ENCODE results near the gene PGAP6. TPM values are rescaled to one million over a fixed set of nuclear protein-coding genes. Genes with fewer than 3 reads are reported as not detected.

The PGAP6 gene
- total and polyA plus RNA-seq, 2 of the 13 experiments (the other 11 are each of a cell fraction or from before 2014, with no cell fraction given): 52.7 to 136 TPM

DNA sequence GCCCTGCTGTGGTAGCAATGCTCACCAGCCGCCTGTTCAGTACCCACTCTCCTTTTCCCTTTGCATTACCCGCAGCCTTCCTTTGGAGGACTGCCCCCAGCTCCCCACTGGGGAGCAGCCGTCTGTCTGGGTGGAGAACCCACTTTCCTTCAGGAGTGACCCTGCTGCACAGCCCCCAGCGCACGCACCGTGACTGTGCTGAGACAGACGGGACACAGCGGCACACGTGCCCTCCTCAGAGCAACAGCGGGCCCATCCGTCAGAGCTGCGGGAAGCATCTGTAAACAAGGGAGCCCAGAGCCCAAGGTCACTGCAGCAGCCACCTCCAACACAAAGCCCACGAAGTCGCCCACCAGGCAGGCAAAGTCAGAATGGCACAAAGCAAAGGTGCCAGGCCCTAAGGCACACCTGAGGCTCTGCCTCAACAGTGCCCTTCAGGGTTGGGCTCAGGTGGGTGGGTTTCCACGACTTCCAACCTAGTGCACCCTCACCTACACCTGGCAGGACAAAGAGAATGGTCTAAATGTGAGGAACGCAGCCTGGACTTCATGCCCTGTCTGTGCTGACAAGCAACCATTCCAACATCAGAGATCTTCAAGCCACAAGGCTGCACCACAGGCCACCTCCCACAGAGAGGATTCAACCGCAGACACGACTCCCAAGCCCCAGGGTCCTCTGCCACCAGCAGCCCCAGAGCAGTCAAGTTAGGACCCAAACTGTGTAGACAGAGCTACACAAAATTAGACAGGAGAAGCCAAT, 39.1 kb downstream of the PGAP6 start (continued):
- TF ChIP-seq, protein P1, sequence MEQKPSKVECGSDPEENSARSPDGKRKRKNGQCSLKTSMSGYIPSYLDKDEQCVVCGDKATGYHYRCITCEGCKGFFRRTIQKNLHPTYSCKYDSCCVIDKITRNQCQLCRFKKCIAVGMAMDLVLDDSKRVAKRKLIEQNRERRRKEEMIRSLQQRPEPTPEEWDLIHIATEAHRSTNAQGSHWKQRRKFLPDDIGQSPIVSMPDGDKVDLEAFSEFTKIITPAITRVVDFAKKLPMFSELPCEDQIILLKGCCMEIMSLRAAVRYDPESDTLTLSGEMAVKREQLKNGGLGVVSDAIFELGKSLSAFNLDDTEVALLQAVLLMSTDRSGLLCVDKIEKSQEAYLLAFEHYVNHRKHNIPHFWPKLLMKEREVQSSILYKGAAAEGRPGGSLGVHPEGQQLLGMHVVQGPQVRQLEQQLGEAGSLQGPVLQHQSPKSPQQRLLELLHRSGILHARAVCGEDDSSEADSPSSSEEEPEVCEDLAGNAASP (CRISPR knock-in tag; IDR thresholded peaks at IDR 0.05; ENCODE audit: borderline replicate concordance): peak; percentile 40; the same call in 1 of the 2 replicates
- TF ChIP-seq, protein P2, sequence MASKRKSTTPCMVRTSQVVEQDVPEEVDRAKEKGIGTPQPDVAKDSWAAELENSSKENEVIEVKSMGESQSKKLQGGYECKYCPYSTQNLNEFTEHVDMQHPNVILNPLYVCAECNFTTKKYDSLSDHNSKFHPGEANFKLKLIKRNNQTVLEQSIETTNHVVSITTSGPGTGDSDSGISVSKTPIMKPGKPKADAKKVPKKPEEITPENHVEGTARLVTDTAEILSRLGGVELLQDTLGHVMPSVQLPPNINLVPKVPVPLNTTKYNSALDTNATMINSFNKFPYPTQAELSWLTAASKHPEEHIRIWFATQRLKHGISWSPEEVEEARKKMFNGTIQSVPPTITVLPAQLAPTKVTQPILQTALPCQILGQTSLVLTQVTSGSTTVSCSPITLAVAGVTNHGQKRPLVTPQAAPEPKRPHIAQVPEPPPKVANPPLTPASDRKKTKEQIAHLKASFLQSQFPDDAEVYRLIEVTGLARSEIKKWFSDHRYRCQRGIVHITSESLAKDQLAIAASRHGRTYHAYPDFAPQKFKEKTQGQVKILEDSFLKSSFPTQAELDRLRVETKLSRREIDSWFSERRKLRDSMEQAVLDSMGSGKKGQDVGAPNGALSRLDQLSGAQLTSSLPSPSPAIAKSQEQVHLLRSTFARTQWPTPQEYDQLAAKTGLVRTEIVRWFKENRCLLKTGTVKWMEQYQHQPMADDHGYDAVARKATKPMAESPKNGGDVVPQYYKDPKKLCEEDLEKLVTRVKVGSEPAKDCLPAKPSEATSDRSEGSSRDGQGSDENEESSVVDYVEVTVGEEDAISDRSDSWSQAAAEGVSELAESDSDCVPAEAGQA (IDR thresholded peaks at IDR 0.05; ENCODE audit: low read depth): 0 out of 2 replicates have a peak, but pooled peaks have one; percentile 30
- TF ChIP-seq, protein P2 (CRISPR knock-in tag; IDR thresholded peaks at IDR 0.05; ENCODE audit: borderline replicate concordance): no peak
- TF ChIP-seq KLF12 (CRISPR knock-in tag; IDR thresholded peaks at IDR 0.05; ENCODE audit: borderline replicate concordance) (peak; percentile 88), ZNF781 (CRISPR knock-in tag; IDR thresholded peaks at IDR 0.05; ENCODE audit: borderline replicate concordance, not compliant biosample characterization) (peak; percentile 46), PHB2 (IDR thresholded peaks at IDR 0.05; ENCODE audit: partially characterized antibody) (no peak), ZNF564 (CRISPR knock-in tag; IDR thresholded peaks at IDR 0.05) (no peak), ZKSCAN5 (CRISPR knock-in tag; IDR thresholded peaks at IDR 0.05) (no peak), ZNF83 (CRISPR knock-in tag; IDR thresholded peaks at IDR 0.05; ENCODE audit: borderline replicate concordance) (peak; percentile 66; the same call in 1 of the 2 replicates), SMAD1 (CRISPR knock-in tag; IDR thresholded peaks at IDR 0.05; ENCODE audit: borderline replicate concordance, low read depth) (peak; percentile 59; the same call in 1 of the 2 replicates), HDAC6 (IDR thresholded peaks at IDR 0.05; ENCODE audit: low read depth, low read length) (no peak), FOXK1 (CRISPR knock-in tag; IDR thresholded peaks at IDR 0.05; ENCODE audit: borderline replicate concordance, low read depth) (peak; percentile 93), JUND (CRISPR knock-in tag; IDR thresholded peaks at IDR 0.05) (peak; percentile 45; the same call in 1 of the 2 replicates), ZNF552 (CRISPR knock-in tag; IDR thresholded peaks at IDR 0.05; ENCODE audit: borderline replicate concordance) (peak; percentile 70; the same call in 1 of the 2 replicates), YEATS2 (CRISPR knock-in tag; IDR thresholded peaks at IDR 0.05; ENCODE audit: borderline replicate concordance) (peak; percentile 72; the same call in 1 of the 2 replicates), PHF20 (CRISPR knock-in tag; IDR thresholded peaks at IDR 0.05) (peak; percentile 32; the same call in 1 of the 2 replicates)
- TF ChIP-seq, protein P3, sequence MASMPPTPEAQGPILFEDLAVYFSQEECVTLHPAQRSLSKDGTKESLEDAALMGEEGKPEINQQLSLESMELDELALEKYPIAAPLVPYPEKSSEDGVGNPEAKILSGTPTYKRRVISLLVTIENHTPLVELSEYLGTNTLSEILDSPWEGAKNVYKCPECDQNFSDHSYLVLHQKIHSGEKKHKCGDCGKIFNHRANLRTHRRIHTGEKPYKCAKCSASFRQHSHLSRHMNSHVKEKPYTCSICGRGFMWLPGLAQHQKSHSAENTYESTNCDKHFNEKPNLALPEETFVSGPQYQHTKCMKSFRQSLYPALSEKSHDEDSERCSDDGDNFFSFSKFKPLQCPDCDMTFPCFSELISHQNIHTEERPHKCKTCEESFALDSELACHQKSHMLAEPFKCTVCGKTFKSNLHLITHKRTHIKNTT (CRISPR knock-in tag; IDR thresholded peaks at IDR 0.05): no peak
- TF ChIP-seq, protein P4, sequence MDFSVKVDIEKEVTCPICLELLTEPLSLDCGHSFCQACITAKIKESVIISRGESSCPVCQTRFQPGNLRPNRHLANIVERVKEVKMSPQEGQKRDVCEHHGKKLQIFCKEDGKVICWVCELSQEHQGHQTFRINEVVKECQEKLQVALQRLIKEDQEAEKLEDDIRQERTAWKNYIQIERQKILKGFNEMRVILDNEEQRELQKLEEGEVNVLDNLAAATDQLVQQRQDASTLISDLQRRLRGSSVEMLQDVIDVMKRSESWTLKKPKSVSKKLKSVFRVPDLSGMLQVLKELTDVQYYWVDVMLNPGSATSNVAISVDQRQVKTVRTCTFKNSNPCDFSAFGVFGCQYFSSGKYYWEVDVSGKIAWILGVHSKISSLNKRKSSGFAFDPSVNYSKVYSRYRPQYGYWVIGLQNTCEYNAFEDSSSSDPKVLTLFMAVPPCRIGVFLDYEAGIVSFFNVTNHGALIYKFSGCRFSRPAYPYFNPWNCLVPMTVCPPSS (IDR thresholded peaks at IDR 0.05): no peak
